Naive B cell (primary cell): ENCODE results near the gene CCDC33. TPM values are rescaled to one million over a fixed set of nuclear protein-coding genes. Genes with fewer than 3 reads are reported as not detected.

Experiments used
- ATAC-seq, 2 donors: fragments of 150-1000 bp; cut with Tn5 transposase; 2 replicates each; pipeline ENCODE4 v1.10.0; 2021; ENCODE audit warnings: low read depth in 2 of 2, mild to moderate bottlenecking in 2 of 2, moderate library complexity in 2 of 2
- DNase-seq: peaks from one replicate; pipeline ENCODE4 v3.0.0; 2022
- H3K27ac Mint-ChIP-seq, 6 donors: one replicate each; pipeline ENCODE4 v1.8.0; 2020 to 2022; ENCODE audit warnings: mild to moderate bottlenecking in 6 of 6, mixed read lengths in 6 of 6, moderate library complexity in 5 of 6, inconsistent platforms in 2 of 6
- H3K27me3 Mint-ChIP-seq, 3 donors: one replicate each; pipeline ENCODE4 v1.8.0; 2021 to 2022; ENCODE audit warnings: mixed read lengths in 3 of 3, mild to moderate bottlenecking in 1 of 3
- H3K36me3 Mint-ChIP-seq, 2 donors: one replicate each; pipeline ENCODE4 v1.8.0; 2020 to 2022; ENCODE audit warnings: mixed read lengths in 2 of 2, inconsistent platforms in 1 of 2, mild to moderate bottlenecking in 1 of 2
- H3K4me1 Mint-ChIP-seq, 3 donors: one replicate each; pipeline ENCODE4 v1.8.0; 2020 to 2022; ENCODE audit warnings: mixed read lengths in 3 of 3, inconsistent platforms in 1 of 3, mild to moderate bottlenecking in 1 of 3, moderate library complexity in 1 of 3
- H3K4me3 Mint-ChIP-seq, 8 donors: one replicate each; pipeline ENCODE4 v1.8.0; 2020 to 2022; ENCODE audit warnings: mild to moderate bottlenecking in 8 of 8, mixed read lengths in 8 of 8, moderate library complexity in 8 of 8, inconsistent platforms in 2 of 8
- H3K9me3 Mint-ChIP-seq, 7 donors: one replicate each; pipeline ENCODE4 v1.8.0; 2020 to 2022; ENCODE audit warnings: mixed read lengths in 7 of 7, mild to moderate bottlenecking in 5 of 7, inconsistent platforms in 2 of 7, moderate library complexity in 1 of 7
- polyA plus RNA-seq, 6 donors: library from polyadenylated mRNA; unstranded; fragments of 300-500 nt; fragmentation: Illumina TruSeq; gene quantifications; one replicate each; pipeline ENCODE4 v1.2.3, GENCODE V29; 2021; ENCODE audit warnings: low read depth in 6 of 6

Gene CCDC33
- polyA plus RNA-seq, 6 donors from 2014 or later = not detected

GRCh38 chr15:74327756-74328155, 91.6 kb downstream of the CCDC33 start:
- Mint-ChIP-seq H3K4me3 (peak overlapping the region in 1 of 8 donors; percentile 59), H3K27me3 (peaks cover 5 to 45% (median 38%) of the 10 kb centered on the region in 3 donors), H3K27ac (peak overlapping the region in 1 of 6 donors; percentile 60), H3K9me3 (peaks cover 0 to 1% (median 0%) of the 10 kb centered on the region in 7 donors), H3K36me3 (no peaks in the 10 kb centered on the region), H3K4me1 (peaks cover 0 to 6% (median 4%) of the 10 kb centered on the region in 3 donors)
- DNase-seq (no peak), ATAC-seq (no peak)

- Mint-ChIP-seq H3K27ac (no peak overlapping the region), H3K27me3 (peaks cover 0 to 40% (median 32%) of the 10 kb centered on the region in 3 donors), H3K9me3 (peaks cover 0 to 1% (median 0%) of the 10 kb centered on the region in 7 donors), H3K4me3 (no peak overlapping the region), H3K4me1 (peaks cover 0 to 3% (median 0%) of the 10 kb centered on the region in 3 donors), H3K36me3 (no peaks in the 10 kb centered on the region)
- DNase-seq = no peak
- no peak for ATAC-seq
Observed at GRCh38 chr15:74328331-74329056, 92.4 kb downstream of the CCDC33 start.

GRCh38 chr15:74330861-74331408, 94.8 kb downstream of the CCDC33 start:
- no peak overlapping the region for H3K4me3 Mint-ChIP-seq
- no peak overlapping the region for H3K27ac Mint-ChIP-seq
- H3K4me1 Mint-ChIP-seq = peaks cover 0 to 3% (median 0%) of the 10 kb centered on the region in 3 donors
- peaks cover 0 to 2% (median 0%) of the 10 kb centered on the region in 7 donors for H3K9me3 Mint-ChIP-seq
- H3K36me3 Mint-ChIP-seq = no peaks in the 10 kb centered on the region
- DNase-seq = no peak
- no peak for ATAC-seq
- peaks cover 0 to 33% (median 13%) of the 10 kb centered on the region in 3 donors for H3K27me3 Mint-ChIP-seq

GRCh38 chr15:74332011-74332410, 95.9 kb downstream of the CCDC33 start:
- no peak overlapping the region for H3K4me3 Mint-ChIP-seq
- DNase-seq (no peak), ATAC-seq (no peak)
- no peak overlapping the region for H3K27ac Mint-ChIP-seq
- peaks cover 0 to 34% (median 11%) of the 10 kb centered on the region in 3 donors for H3K27me3 Mint-ChIP-seq
- no peaks in the 10 kb centered on the region for H3K36me3 Mint-ChIP-seq
- peaks cover 0 to 2% (median 0%) of the 10 kb centered on the region in 7 donors for H3K9me3 Mint-ChIP-seq
- peaks cover 0 to 3% (median 0%) of the 10 kb centered on the region in 3 donors for H3K4me1 Mint-ChIP-seq

- Mint-ChIP-seq H3K27ac (no peak overlapping the region), H3K4me3 (no peak overlapping the region), H3K36me3 (no peaks in the 10 kb centered on the region), H3K27me3 (peaks cover 0 to 34% (median 11%) of the 10 kb centered on the region in 3 donors), H3K9me3 (peaks cover 0 to 2% (median 0%) of the 10 kb centered on the region in 7 donors), H3K4me1 (peaks cover 0 to 3% (median 2%) of the 10 kb centered on the region in 3 donors)
- ATAC-seq (no peak), DNase-seq (no peak)
Observed at GRCh38 chr15:74332611-74333010, 96.5 kb downstream of the CCDC33 start.

GRCh38 chr15:74333093-74333492, 97.0 kb downstream of the CCDC33 start:
- DNase-seq (no peak), ATAC-seq (no peak)
- Mint-ChIP-seq H3K4me3 (no peak overlapping the region), H3K36me3 (no peaks in the 10 kb centered on the region), H3K27ac (no peak overlapping the region), H3K4me1 (peaks cover 0 to 3% (median 3%) of the 10 kb centered on the region in 3 donors), H3K27me3 (peaks cover 0 to 34% (median 11%) of the 10 kb centered on the region in 3 donors), H3K9me3 (peaks cover 0 to 2% (median 0%) of the 10 kb centered on the region in 7 donors)

GRCh38 chr15:74333662-74334061, 97.5 kb downstream of the CCDC33 start:
- no peaks in the 10 kb centered on the region for H3K36me3 Mint-ChIP-seq
- H3K27me3 Mint-ChIP-seq = peaks cover 0 to 35% (median 11%) of the 10 kb centered on the region in 3 donors
- no peak overlapping the region for H3K27ac Mint-ChIP-seq
- ATAC-seq (no peak), DNase-seq (no peak)
- H3K4me3 Mint-ChIP-seq = no peak overlapping the region
- H3K9me3 Mint-ChIP-seq = peaks cover 0 to 2% (median 0%) of the 10 kb centered on the region in 7 donors
- peaks cover 0 to 3% (median 3%) of the 10 kb centered on the region in 3 donors for H3K4me1 Mint-ChIP-seq

GRCh38 chr15:74334127-74334526, 98.0 kb downstream of the CCDC33 start:
- no peak for ATAC-seq
- no peak for DNase-seq
- Mint-ChIP-seq H3K27me3 (peaks cover 0 to 39% (median 11%) of the 10 kb centered on the region in 3 donors), H3K4me3 (peak overlapping the region in 1 of 8 donors; percentile 7), H3K4me1 (peaks cover 0 to 3% (median 2%) of the 10 kb centered on the region in 3 donors), H3K9me3 (peaks cover 0 to 2% (median 0%) of the 10 kb centered on the region in 7 donors), H3K27ac (no peak overlapping the region), H3K36me3 (no peaks in the 10 kb centered on the region)

- no peak overlapping the region for H3K4me3 Mint-ChIP-seq
- H3K9me3 Mint-ChIP-seq = peaks cover 0 to 2% (median 0%) of the 10 kb centered on the region in 7 donors
- H3K36me3 Mint-ChIP-seq = no peaks in the 10 kb centered on the region
- peaks cover 0 to 3% (median 0%) of the 10 kb centered on the region in 3 donors for H3K4me1 Mint-ChIP-seq
- ATAC-seq = no peak
- DNase-seq = no peak
- peaks cover 0 to 48% (median 3%) of the 10 kb centered on the region in 3 donors for H3K27me3 Mint-ChIP-seq
- no peak overlapping the region for H3K27ac Mint-ChIP-seq
Observed at GRCh38 chr15:74335396-74335795, 99.3 kb downstream of the CCDC33 start.

GRCh38 chr15:74336061-74337005, 100.2 kb downstream of the CCDC33 start:
- Mint-ChIP-seq H3K4me1 (peaks cover 0 to 3% (median 0%) of the 10 kb centered on the region in 3 donors), H3K9me3 (peaks cover 0 to 2% (median 0%) of the 10 kb centered on the region in 7 donors), H3K27me3 (peaks cover 0 to 46% (median 5%) of the 10 kb centered on the region in 3 donors), H3K27ac (peak overlapping the region in 1 of 6 donors; percentile 75), H3K36me3 (no peaks in the 10 kb centered on the region), H3K4me3 (no peak overlapping the region)
- DNase-seq (no peak), ATAC-seq (no peak)

- no peak overlapping the region for H3K27ac Mint-ChIP-seq
- ATAC-seq (no peak), DNase-seq (no peak)
- no peaks in the 10 kb centered on the region for H3K36me3 Mint-ChIP-seq
- peaks cover 0 to 42% (median 5%) of the 10 kb centered on the region in 3 donors for H3K27me3 Mint-ChIP-seq
- no peak overlapping the region for H3K4me3 Mint-ChIP-seq
- peaks cover 0 to 2% (median 0%) of the 10 kb centered on the region in 7 donors for H3K9me3 Mint-ChIP-seq
- peaks cover 0 to 3% (median 0%) of the 10 kb centered on the region in 3 donors for H3K4me1 Mint-ChIP-seq
Observed at GRCh38 chr15:74337146-74337545, 101.0 kb downstream of the CCDC33 start.

- peaks cover 2 to 38% (median 5%) of the 10 kb centered on the region in 3 donors for H3K27me3 Mint-ChIP-seq
- H3K27ac Mint-ChIP-seq = no peak overlapping the region
- H3K9me3 Mint-ChIP-seq = peaks cover 0 to 2% (median 0%) of the 10 kb centered on the region in 7 donors
- ATAC-seq (no peak), DNase-seq (no peak)
- H3K4me3 Mint-ChIP-seq = peak overlapping the region in 1 of 8 donors; percentile 19
- peaks cover 0 to 3% (median 0%) of the 10 kb centered on the region in 3 donors for H3K4me1 Mint-ChIP-seq
- no peaks in the 10 kb centered on the region for H3K36me3 Mint-ChIP-seq
Observed at GRCh38 chr15:74337607-74338211, 101.6 kb downstream of the CCDC33 start.
